ENCODE data around the gene CCDC102A.
"Not testable (repeated sequence)": the region's sequence is repeated elsewhere in the genome, so short reads cannot be mapped to it uniquely, and the experiment has no call there.

CCDC102A gene

DNA sequence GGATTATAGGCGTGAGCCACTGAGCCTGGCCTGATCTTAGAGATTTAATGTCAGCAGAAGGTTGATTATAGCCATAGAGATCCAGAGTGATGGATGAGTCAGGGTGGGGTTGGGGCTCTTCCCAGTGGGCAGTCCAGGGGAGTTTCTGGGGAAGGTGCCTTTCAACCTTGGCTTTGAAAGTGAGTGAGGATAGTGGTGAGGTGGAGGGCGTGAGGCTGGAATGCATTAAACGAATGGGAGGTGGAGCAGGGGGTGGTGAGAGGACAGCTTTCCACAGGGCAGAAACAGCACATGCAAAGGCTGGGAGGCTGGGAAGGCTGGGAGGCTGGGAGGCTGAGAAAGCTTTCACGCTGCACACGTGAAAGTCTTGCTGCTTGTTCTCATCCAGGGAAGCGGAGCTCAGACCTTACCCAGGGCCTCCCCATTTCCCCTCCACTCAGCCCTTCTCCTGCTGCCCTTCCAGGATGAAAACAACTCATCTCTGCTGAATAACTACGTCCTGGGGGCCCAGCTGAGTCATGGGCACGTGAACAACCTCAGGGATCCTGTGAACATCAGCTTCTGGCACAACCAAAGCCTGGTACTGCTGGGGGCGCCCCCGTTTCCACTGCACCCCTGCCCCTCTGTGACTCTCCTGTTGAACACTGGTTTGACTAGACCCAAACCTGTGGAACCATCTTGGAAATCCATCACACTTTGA lies 28.4 kb upstream of the CCDC102A start:
- no peak for DNase-seq

DNA sequence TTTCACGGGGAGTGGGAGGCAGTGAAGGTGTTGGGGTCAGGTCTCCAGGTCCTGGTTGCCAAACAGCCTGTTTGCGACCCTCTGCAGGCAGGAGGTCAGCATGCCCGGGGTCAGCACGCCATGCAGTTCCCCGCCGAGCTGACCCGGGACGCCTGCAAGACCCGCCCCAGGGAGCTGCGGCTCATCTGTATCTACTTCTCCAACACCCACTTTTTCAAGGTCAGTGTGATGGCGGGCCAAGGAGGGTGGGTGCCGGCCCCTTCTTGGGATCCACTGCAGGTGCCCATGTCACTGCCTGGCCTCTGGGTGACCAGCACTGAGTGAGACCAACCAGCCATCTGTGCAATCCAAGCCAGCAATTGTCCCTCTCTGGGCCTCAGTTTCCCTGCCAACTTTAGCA lies 27.4 kb upstream of the CCDC102A start:
- DNase-seq: no peak

DNA sequence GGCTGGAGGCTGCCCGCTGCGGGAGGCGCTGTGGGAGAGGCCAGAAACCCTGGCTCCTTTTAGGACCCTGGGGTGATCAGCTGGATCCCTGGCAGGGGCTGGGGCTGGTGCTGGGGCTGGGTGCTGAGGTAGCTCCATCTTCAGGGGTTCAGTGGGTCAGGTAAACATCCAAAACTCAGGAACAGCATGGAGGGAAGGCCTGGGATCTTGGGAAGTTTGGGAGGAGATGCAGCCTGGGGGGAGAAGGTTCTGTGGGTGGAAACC lies 27.0 kb upstream of the CCDC102A start:
- no peak for DNase-seq

DNA sequence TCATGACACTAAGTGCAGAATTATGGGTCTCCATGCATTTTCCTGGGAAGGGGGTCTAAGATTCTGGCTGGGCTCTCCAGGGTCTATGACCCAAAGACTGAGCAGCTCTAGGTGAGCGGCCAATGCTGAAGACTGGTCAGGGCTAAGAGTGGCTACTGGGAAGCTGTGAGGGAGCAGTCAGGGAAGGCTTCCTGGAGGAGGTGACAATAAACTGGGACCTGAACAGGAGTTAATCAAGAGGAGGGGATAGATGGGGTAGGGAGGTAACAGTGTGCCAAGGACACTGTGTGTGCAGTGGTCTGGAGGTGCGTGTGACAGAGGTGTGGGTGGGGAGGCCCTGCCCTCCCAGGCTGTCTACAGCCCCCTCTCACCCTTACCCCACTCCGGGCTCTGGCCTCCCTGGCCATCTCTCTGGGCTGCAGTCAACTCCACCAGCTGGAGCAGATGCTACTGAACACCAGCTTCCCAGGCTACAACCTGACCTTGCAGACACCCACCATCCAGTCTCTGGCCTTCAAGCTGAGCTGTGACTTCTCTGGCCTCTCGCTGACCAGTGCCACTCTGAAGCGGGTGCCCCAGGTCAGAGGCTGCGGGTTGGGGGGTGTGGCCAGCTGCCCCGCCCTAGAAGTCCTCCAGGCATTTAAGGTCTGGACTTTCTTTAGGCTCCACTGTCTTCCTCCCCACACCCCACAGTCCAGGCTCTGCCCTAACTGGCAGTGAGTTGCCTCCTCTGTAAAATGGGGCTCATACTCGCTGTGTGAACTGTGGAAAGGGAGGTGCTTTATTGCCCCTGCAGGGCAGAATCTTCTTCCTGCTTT lies 26.5 kb upstream of the CCDC102A start:
- no peak for DNase-seq

DNA sequence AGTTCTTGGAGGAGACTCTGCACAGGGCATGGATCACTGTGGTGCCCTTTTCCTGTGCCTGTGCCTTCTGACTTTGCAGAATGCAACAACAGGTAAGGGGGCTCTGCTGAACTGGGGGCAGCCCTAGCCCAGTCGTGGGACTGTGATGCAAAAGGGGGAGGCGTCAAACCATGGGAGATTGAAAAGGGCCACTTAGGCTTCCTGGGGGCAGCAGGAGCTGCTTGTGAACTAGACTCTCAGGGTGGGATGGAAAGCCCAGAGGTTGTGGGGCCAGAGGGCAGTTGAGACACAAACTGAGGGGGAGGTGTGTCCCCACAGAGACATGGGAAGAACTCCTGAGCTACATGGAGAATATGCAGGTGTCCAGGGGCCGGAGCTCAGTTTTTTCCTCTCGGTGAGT lies 25.7 kb upstream of the CCDC102A start:
- DNase-seq: no peak

DNA sequence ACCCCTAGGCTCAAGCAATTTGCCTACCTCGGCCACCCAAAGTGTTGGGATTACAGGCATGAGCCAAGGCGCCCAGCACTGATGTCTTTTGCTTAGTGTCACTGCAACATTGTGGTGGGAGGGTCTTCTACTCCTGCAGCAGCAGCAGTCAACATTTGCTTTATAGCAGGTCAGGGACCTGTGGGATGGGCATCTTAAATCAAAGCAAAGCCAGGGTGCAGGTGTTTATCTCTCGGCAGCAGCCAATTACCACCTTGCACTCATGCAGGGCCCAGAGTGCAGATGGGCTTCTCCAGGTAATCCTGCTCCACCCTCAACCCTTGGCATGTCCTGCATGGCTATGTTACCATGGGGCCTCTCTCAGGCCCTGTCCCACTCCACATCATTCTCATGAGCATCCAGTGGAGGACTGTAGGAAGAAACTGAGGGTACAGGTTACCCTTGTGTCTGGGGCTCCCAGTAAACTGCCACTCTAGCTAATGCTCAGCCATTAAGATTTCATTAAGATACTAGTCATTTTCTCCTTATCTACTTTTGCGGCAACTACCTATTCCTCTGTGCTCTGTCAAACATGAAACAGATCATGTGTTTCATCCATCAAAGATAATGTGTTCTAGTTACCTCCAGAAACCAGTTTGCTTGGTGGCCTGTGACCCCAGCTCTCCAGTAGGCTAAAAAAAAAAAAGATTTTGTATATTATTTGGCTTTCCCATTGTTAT lies 22.9 kb upstream of the CCDC102A start:
- no peak for DNase-seq

DNA sequence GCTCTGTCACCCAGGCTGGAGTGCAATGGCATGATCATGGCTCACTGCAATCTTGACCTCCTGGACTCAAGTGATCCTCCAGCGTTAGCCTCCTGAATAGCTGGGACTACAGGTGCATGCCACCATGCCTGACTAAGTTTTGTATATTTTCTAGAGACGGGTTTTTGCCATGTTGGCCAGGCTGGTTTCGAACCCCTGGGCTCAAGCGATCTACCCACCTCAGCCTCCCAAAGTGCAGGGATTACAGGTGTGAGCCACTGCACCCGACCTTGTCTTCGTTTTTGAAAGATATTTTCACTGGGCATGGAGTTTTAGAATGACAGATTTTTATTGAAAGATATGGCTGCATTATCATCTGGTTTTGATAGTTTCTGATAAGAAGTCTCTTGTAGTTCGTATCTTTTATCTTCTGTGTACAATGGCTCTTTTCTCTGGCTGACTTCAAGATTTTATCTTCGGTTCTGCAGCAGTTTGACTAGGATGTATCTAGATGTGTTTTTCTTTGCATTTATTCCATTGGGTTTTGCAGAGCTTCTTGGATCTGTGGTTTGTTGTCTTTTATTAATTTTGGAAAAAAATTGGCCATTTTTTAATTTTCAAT lies 20.7 kb upstream of the CCDC102A start:
- DNase-seq: no peak

GRCh38 chr16:57555831-57556230 lies 19.5 kb upstream of the CCDC102A start:
- DNase-seq: no peak

- no peak for DNase-seq
These were observed 14.7 kb upstream of the CCDC102A start for GRCh38 chr16:57551057-57551456.

- DNase-seq: no peak
These were observed 13.4 kb upstream of the CCDC102A start for GRCh38 chr16:57549730-57550129.

DNA sequence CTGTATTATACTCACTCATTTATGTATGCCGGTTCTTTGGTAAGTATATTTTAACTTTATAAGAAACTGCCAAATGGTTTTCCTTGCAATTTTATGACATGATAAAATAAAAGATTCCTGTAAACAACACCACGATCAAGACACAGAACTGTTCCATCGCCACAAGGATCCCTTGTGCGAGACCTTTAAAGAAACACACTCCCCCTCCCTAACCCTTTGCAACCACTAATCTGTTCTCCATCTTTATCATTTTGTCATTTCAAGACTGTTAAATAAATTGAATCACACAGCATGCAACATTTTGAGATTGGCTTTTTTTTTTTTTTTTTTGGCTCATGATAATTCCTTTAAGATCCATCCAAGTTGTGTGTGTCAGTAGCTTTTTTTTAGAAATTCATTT lies 12.0 kb upstream of the CCDC102A start:
- DNase-seq: no peak

GRCh38 chr16:57547524-57547923 lies 11.2 kb upstream of the CCDC102A start:
- not testable (repeated sequence) for DNase-seq

GRCh38 chr16:57544124-57544653 lies 7.8 kb upstream of the CCDC102A start:
- peak; percentile 69 for DNase-seq

DNA sequence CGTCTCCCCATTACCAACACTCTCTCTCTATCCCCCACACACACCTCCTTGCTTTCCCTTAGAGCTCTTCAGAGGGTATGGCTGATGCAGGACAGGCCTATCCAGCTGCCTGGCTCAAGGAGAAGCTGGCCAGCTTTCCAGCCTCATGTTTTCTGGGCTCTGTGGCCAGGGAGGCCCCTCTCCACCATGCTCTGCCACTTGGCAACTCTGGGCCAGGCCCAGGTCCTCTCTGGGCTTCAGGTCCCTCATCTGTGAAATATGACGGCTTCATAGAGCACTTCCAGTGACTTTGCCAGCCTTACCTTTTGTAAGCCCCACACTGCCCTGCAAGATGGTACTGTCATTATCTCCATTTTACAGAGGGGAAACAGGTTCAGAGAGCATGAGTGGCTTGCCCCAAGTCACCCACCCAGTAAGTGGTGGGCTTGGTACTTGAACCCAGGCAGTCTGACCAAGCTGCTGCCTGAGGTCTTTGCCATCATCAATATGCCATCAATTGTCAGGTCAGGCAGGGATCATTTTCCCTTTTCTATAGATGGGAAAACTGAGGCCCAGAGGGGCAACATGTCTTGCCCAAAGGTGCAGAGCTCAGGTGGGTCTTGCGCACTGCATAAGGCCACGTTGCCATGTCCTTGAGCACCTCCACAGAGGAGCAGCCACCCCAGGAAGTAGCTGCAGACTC lies 5.5 kb upstream of the CCDC102A start:
- DNase-seq: no peak

GRCh38 chr16:57540906-57541753 lies 4.8 kb upstream of the CCDC102A start:
- DNase-seq: no peak

- no peak for DNase-seq
These were observed 4.0 kb upstream of the CCDC102A start for GRCh38 chr16:57540387-57540786.

GRCh38 chr16:57539072-57539796 lies 2.9 kb upstream of the CCDC102A start:
- DNase-seq: peak; percentile 90

DNA sequence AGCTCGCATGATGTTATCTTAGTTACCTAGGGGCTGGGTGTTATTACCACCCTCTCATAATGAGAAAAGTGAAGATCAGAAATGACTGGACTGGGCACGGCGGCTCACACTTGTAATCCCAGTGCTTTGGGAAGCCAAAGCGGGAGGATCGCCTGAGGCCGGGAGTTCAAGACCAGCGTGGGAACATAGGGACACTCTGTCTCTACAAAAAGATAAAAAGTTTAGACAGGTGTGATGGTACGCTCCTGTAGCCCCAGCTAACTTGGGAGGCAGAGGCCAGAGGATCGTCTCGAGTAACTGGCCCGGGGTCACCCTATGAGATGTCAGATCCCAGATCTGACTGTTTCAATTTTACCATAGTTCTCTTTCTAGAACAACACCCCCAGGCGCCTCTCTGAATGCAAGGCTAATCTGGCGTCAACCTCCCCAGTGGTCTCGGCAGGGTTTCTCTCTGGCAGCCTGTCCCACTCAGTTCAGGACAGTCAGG lies 1.9 kb upstream of the CCDC102A start:
- DNase-seq: peak; percentile 90

GRCh38 chr16:57537581-57538234 lies 1.3 kb upstream of the CCDC102A start:
- peak; percentile 69 for DNase-seq

GRCh38 chr16:57537194-57537505 lies 779 bp upstream of the CCDC102A start:
- peak; percentile 71 for DNase-seq

All from activated CD4-positive, alpha-beta T cell treated with anti-CD3 and anti-CD28 coated beads, Interleukin-10, Interleukin-2, amounts not matched to agents 100 ng/mL and 50 ng/mL, durations not matched to agents 16 hours and 8 hours (primary cell).